Measurements from ENCODE around the gene TACO1. TPM values are rescaled to one million over a fixed set of nuclear protein-coding genes. Genes with fewer than 3 reads are reported as not detected.

TACO1 gene
- total and polyA plus RNA-seq, 2 experiments from 2014 or later, result 15.4 to 19.9 TPM

DNA sequence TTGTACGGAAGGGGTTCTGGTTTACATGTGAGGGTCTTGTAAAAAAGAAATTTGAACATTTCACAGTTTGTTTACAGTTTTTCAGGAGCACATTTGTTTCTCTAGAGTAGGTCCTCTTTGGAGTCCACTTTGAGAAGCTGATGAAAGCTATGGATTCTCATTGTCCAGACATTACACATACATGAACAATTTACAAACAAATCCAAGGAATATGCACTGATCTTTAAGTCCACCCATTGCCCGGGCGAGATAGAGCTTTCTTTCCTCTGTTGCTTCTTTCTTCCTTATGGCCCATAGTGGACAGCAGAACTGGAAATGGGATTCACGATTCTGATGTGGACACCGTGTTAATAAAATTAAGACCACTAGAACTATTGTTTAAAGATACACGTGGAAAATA, 48.5 kb upstream of the TACO1 start (continued):
- TF ChIP-seq, protein P1, sequence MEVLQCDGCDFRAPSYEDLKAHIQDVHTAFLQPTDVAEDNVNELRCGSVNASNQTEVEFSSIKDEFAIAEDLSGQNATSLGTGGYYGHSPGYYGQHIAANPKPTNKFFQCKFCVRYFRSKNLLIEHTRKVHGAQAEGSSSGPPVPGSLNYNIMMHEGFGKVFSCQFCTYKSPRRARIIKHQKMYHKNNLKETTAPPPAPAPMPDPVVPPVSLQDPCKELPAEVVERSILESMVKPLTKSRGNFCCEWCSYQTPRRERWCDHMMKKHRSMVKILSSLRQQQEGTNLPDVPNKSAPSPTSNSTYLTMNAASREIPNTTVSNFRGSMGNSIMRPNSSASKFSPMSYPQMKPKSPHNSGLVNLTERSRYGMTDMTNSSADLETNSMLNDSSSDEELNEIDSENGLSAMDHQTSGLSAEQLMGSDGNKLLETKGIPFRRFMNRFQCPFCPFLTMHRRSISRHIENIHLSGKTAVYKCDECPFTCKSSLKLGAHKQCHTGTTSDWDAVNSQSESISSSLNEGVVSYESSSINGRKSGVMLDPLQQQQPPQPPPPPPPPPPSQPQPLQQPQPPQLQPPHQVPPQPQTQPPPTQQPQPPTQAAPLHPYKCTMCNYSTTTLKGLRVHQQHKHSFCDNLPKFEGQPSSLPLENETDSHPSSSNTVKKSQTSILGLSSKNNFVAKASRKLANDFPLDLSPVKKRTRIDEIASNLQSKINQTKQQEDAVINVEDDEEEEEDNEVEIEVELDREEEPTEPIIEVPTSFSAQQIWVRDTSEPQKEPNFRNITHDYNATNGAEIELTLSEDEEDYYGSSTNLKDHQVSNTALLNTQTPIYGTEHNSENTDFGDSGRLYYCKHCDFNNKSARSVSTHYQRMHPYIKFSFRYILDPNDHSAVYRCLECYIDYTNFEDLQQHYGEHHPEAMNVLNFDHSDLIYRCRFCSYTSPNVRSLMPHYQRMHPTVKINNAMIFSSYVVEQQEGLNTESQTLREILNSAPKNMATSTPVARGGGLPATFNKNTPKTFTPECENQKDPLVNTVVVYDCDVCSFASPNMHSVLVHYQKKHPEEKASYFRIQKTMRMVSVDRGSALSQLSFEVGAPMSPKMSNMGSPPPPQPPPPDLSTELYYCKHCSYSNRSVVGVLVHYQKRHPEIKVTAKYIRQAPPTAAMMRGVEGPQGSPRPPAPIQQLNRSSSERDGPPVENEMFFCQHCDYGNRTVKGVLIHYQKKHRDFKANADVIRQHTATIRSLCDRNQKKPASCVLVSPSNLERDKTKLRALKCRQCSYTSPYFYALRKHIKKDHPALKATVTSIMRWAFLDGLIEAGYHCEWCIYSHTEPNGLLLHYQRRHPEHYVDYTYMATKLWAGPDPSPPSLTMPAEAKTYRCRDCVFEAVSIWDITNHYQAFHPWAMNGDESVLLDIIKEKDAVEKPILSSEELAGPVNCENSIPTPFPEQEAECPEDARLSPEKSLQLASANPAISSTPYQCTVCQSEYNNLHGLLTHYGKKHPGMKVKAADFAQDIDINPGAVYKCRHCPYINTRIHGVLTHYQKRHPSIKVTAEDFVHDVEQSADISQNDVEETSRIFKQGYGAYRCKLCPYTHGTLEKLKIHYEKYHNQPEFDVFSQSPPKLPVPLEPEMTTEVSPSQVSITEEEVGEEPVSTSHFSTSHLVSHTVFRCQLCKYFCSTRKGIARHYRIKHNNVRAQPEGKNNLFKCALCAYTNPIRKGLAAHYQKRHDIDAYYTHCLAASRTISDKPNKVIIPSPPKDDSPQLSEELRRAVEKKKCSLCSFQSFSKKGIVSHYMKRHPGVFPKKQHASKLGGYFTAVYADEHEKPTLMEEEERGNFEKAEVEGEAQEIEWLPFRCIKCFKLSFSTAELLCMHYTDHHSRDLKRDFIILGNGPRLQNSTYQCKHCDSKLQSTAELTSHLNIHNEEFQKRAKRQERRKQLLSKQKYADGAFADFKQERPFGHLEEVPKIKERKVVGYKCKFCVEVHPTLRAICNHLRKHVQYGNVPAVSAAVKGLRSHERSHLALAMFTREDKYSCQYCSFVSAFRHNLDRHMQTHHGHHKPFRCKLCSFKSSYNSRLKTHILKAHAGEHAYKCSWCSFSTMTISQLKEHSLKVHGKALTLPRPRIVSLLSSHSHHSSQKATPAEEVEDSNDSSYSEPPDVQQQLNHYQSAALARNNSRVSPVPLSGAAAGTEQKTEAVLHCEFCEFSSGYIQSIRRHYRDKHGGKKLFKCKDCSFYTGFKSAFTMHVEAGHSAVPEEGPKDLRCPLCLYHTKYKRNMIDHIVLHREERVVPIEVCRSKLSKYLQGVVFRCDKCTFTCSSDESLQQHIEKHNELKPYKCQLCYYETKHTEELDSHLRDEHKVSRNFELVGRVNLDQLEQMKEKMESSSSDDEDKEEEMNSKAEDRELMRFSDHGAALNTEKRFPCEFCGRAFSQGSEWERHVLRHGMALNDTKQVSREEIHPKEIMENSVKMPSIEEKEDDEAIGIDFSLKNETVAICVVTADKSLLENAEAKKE (CRISPR knock-in tag; IDR thresholded peaks at IDR 0.05), result no peak
- TF ChIP-seq ZNF114 (CRISPR knock-in tag; IDR thresholded peaks at IDR 0.05) (no peak), EZH2 (IDR thresholded peaks at IDR 0.05; ENCODE audit: low read depth, unreplicated experiment) (no peak), JUNB (IDR thresholded peaks at IDR 0.05; ENCODE audit: unreplicated experiment) (no peak), CREB1 (CRISPR knock-in tag; IDR thresholded peaks at IDR 0.05; ENCODE audit: low read depth) (no peak), POLR2AphosphoS5 (IDR thresholded peaks at IDR 0.05; ENCODE audit: low read depth) (no peak), ZNF331 (CRISPR knock-in tag; IDR thresholded peaks at IDR 0.05; ENCODE audit: low read depth) (no peak)

DNA sequence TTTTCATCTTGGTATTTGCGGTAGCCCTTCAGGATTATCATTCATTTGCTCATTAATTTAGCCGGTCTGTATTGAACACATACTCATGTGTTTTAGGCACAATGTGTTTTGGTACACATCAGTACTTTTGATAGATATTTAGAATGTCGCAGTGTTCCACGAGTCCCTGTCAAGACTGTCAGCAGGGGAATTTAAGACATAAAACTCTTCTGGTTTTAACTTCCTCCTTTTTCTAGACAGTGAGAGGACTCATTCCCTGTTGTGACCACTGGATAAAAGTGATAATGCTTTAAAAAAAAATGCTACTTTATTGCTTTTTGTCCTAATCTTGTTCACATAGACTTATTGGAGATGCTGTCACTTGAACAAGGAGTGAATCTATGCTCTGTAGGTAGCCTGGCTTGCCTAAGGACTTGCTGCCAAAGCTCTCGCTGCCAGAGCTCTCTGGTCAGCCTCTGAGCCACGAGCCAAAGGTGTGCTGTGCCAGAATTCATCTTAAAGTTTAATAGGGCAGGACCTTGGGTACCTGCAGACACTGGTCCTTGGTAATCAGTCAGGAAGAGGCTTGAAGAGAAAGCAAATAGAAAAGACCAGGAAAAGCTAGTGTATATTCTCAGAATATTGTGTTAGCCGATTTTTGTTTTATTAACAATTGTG, 45.1 kb upstream of the TACO1 start:
- Histone ChIP-seq H3K36me3 (ENCODE audit: insufficient read depth) (peaks cover 4% of the 10 kb centered on the region; the same call in 1 of the 2 replicates), H2AFZ (no peak overlapping the region), H3F3A (replicated peaks; ENCODE audit: low read depth) (0 out of 2 replicates have a peak, but pooled peaks cover 4% of the 10 kb centered on the region), H3K27ac (ENCODE audit: low read depth) (no peak overlapping the region), H4K20me1 (replicated peaks; ENCODE audit: insufficient read depth) (peaks cover 60% of the 10 kb centered on the region), H3K4me3 (no peak overlapping the region), H3K9me2 (ENCODE audit: insufficient read depth) (no peaks in the 10 kb centered on the region), H3K4me1 (ENCODE audit: insufficient read depth) (peaks cover 12% of the 10 kb centered on the region), H3K27me3 (ENCODE audit: insufficient read depth) (no peaks in the 10 kb centered on the region), H3K79me2 (replicated peaks; ENCODE audit: insufficient read depth) (peaks cover 98% of the 10 kb centered on the region), H3K4me2 (no peak overlapping the region)
- no peak for TF ChIP-seq EZH2phosphoT487 (IDR thresholded peaks at IDR 0.05; ENCODE audit: unreplicated experiment)
- TF ChIP-seq, protein P2, sequence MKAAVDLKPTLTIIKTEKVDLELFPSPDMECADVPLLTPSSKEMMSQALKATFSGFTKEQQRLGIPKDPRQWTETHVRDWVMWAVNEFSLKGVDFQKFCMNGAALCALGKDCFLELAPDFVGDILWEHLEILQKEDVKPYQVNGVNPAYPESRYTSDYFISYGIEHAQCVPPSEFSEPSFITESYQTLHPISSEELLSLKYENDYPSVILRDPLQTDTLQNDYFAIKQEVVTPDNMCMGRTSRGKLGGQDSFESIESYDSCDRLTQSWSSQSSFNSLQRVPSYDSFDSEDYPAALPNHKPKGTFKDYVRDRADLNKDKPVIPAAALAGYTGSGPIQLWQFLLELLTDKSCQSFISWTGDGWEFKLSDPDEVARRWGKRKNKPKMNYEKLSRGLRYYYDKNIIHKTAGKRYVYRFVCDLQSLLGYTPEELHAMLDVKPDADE (IDR thresholded peaks at IDR 0.05), result no peak
- Mint-ChIP-seq H3K9me3 (no peaks in the 10 kb centered on the region; the same call in 2 of the 3 replicates), H3K27me3 (ENCODE audit: insufficient read depth, low read depth, poor library complexity) (peaks cover 5% of the 10 kb centered on the region), H3K27ac (no peak overlapping the region), H3K4me3 (no peak overlapping the region), H3K36me3 (ENCODE audit: low read depth) (peaks cover 14% of the 10 kb centered on the region; the same call in 2 of the 3 replicates), H3K4me1 (peaks cover 14% of the 10 kb centered on the region; the same call in 2 of the 3 replicates)
- ATAC-seq, result no peak
- no peak for DNase-seq (ENCODE audit: low spot score)

All from GM23338 (cell line).